Amygdala (tissue), 56 donors: Measurements from ENCODE around the gene C7.
A peak's percentile ranks its signal among the peaks of the same experiment; 100 is the strongest.
"Not testable (repeated sequence)": the region's sequence is repeated elsewhere in the genome, so short reads cannot be mapped to it uniquely, and the experiment has no call there.

Experiments
- DNase-seq, 56 donors: peaks; one replicate each; lab custom pipeline; 2025; lab: John Stamatoyannopoulos, UW

C7 gene

GRCh38 chr5:40909264-40909663 is at the start of gene C7:
C7 (plus strand) TSS chr5:40909497; CDS start chr5:40909611, 114 bp downstream.
- no peak for DNase-seq

GRCh38 chr5:40860711-40861110 is 48.6 kb upstream of the C7 start:
- no peak for DNase-seq

GRCh38 chr5:40865004-40865403 is 44.3 kb upstream of the C7 start:
- not testable (repeated sequence) for DNase-seq

- DNase-seq: no peak
These were observed 42.5 kb upstream of the C7 start for GRCh38 chr5:40866844-40867243.

- DNase-seq: no peak
These were observed 39.9 kb upstream of the C7 start for GRCh38 chr5:40869384-40869783.

GRCh38 chr5:40871177-40871576 is 38.1 kb upstream of the C7 start:
- no peak for DNase-seq

GRCh38 chr5:40872253-40872652 is 37.0 kb upstream of the C7 start:
- not testable (repeated sequence) for DNase-seq

GRCh38 chr5:40873286-40873880 is 35.9 kb upstream of the C7 start:
- no peak for DNase-seq

GRCh38 chr5:40875958-40876357 is 33.3 kb upstream of the C7 start:
- DNase-seq: no peak

- DNase-seq: no peak
These were observed 31.8 kb upstream of the C7 start for GRCh38 chr5:40877371-40877988.

- DNase-seq: no peak
These were observed 29.9 kb upstream of the C7 start for GRCh38 chr5:40879163-40879942.

GRCh38 chr5:40882291-40882690 is 27.0 kb upstream of the C7 start:
- DNase-seq: no peak

- not testable (repeated sequence) for DNase-seq
These were observed 26.2 kb upstream of the C7 start for GRCh38 chr5:40883051-40883450.

- DNase-seq: not testable (repeated sequence)
These were observed 13.6 kb upstream of the C7 start for GRCh38 chr5:40895440-40896425.

- DNase-seq: peak in 28 of 56 donors; percentile 0 to 64 (median 10)
These were observed 4.9 kb upstream of the C7 start for GRCh38 chr5:40904205-40904993.

- no peak for DNase-seq
These were observed 4.3 kb upstream of the C7 start for GRCh38 chr5:40904994-40905306.

GRCh38 chr5:40906351-40906751 is 2.9 kb upstream of the C7 start:
- DNase-seq: no peak

- no peak for DNase-seq
These were observed 426 bp downstream of the C7 start for GRCh38 chr5:40909723-40910122.

- no peak for DNase-seq
These were observed 2.0 kb downstream of the C7 start for GRCh38 chr5:40911266-40911665.

GRCh38 chr5:40914835-40915234 is 5.5 kb downstream of the C7 start:
- DNase-seq: no peak
